ENCODE measurements around the gene SLC22A23.
"Not testable (repeated sequence)": the region's sequence is repeated elsewhere in the genome, so short reads cannot be mapped to it uniquely, and the experiment has no call there.

SLC22A23 gene

GRCh38 chr6:3381233-3381921 lies 75.5 kb downstream of the SLC22A23 start:
- no peak for DNase-seq (ENCODE audit: extremely low read depth, low read depth)
- TF ChIP-seq CTCF (IDR thresholded peaks at IDR 0.05; ENCODE audit: low read depth, low read length, missing control alignments): no peak
- no peak overlapping the region for H3K4me3 ChIP-seq (replicated peaks; ENCODE audit: low read depth, low read length)

- no peak overlapping the region for H3K4me3 ChIP-seq (replicated peaks; ENCODE audit: low read depth, low read length)
- DNase-seq (ENCODE audit: extremely low read depth, low read depth): no peak
- TF ChIP-seq CTCF (IDR thresholded peaks at IDR 0.05; ENCODE audit: low read depth, low read length, missing control alignments): no peak
Observed at GRCh38 chr6:3380344-3381232, 76.3 kb downstream of the SLC22A23 start.

GRCh38 chr6:3379482-3380060 lies 77.3 kb downstream of the SLC22A23 start:
- DNase-seq (ENCODE audit: extremely low read depth, low read depth): no peak
- H3K4me3 ChIP-seq (replicated peaks; ENCODE audit: low read depth, low read length): no peak overlapping the region
- no peak for TF ChIP-seq CTCF (IDR thresholded peaks at IDR 0.05; ENCODE audit: low read depth, low read length, missing control alignments)

GRCh38 chr6:3378808-3379207 lies 78.0 kb downstream of the SLC22A23 start:
- H3K4me3 ChIP-seq (replicated peaks; ENCODE audit: low read depth, low read length); DNase-seq (ENCODE audit: extremely low read depth, low read depth): not testable (repeated sequence)

GRCh38 chr6:3378398-3378782 lies 78.5 kb downstream of the SLC22A23 start:
- H3K4me3 ChIP-seq (replicated peaks; ENCODE audit: low read depth, low read length); DNase-seq (ENCODE audit: extremely low read depth, low read depth): not testable (repeated sequence)

- TF ChIP-seq CTCF (IDR thresholded peaks at IDR 0.05; ENCODE audit: low read depth, low read length, missing control alignments): no peak
- no peak for DNase-seq (ENCODE audit: extremely low read depth, low read depth)
Observed at GRCh38 chr6:3377536-3378397, 79.1 kb downstream of the SLC22A23 start.

GRCh38 chr6:3376893-3377535 lies 79.8 kb downstream of the SLC22A23 start:
- DNase-seq (ENCODE audit: extremely low read depth, low read depth): no peak
- TF ChIP-seq CTCF (IDR thresholded peaks at IDR 0.05; ENCODE audit: low read depth, low read length, missing control alignments): no peak
- H3K4me3 ChIP-seq (replicated peaks; ENCODE audit: low read depth, low read length): no peak overlapping the region

More at GRCh38 chr6:3377536-3378397, 79.1 kb downstream of the SLC22A23 start:
- H3K4me3 ChIP-seq (replicated peaks; ENCODE audit: low read depth, low read length): no peak overlapping the region

Measured in HFF-Myc (cell line).